NCI-H2107 treated with DMSO at 0.1 percent for 48 hours (cell line): ENCODE data around the gene CDC42SE2.
"Not testable (repeated sequence)": the region's sequence is repeated elsewhere in the genome, so short reads cannot be mapped to it uniquely, and the experiment has no call there.

Experiments
- DNase-seq: peaks from one replicate; lab custom pipeline; 2025; ENCODE audit not compliant: unreplicated experiment; lab: John Stamatoyannopoulos, UW

CDC42SE2 gene

GRCh38 chr5:131277875-131278740 is 14.3 kb downstream of the CDC42SE2 start:
- no peak for DNase-seq

GRCh38 chr5:131278741-131279124 is 14.9 kb downstream of the CDC42SE2 start:
- not testable (repeated sequence) for DNase-seq

- DNase-seq, result no peak
These were observed 15.4 kb downstream of the CDC42SE2 start for GRCh38 chr5:131279204-131279603.

GRCh38 chr5:131280417-131280816 is 16.6 kb downstream of the CDC42SE2 start:
- DNase-seq, result no peak

- no peak for DNase-seq
These were observed 17.4 kb downstream of the CDC42SE2 start for GRCh38 chr5:131281133-131281867.

GRCh38 chr5:131281868-131282234 is 18.0 kb downstream of the CDC42SE2 start:
- DNase-seq, result no peak

GRCh38 chr5:131282235-131282634 is 18.4 kb downstream of the CDC42SE2 start:
- no peak for DNase-seq

GRCh38 chr5:131285703-131286399 is 22.0 kb downstream of the CDC42SE2 start:
- no peak for DNase-seq

- DNase-seq, result no peak
These were observed 22.5 kb downstream of the CDC42SE2 start for GRCh38 chr5:131286400-131286715.

- DNase-seq, result no peak
These were observed 24.5 kb downstream of the CDC42SE2 start for GRCh38 chr5:131288328-131288727.

- no peak for DNase-seq
These were observed 25.9 kb downstream of the CDC42SE2 start for GRCh38 chr5:131289738-131290137.

GRCh38 chr5:131296213-131296672 is 32.4 kb downstream of the CDC42SE2 start:
- DNase-seq, result no peak

- DNase-seq, result no peak
These were observed 34.0 kb downstream of the CDC42SE2 start for GRCh38 chr5:131297886-131298285.

- DNase-seq, result no peak
These were observed 35.6 kb downstream of the CDC42SE2 start for GRCh38 chr5:131299465-131299864.

- DNase-seq, result no peak
These were observed 38.7 kb downstream of the CDC42SE2 start for GRCh38 chr5:131302506-131302905.

- no peak for DNase-seq
These were observed 39.7 kb downstream of the CDC42SE2 start for GRCh38 chr5:131303537-131303936.

- DNase-seq, result no peak
These were observed 40.6 kb downstream of the CDC42SE2 start for GRCh38 chr5:131304414-131304813.

GRCh38 chr5:131305138-131305689 is 41.4 kb downstream of the CDC42SE2 start:
- DNase-seq, result no peak

GRCh38 chr5:131305906-131306305 is 42.1 kb downstream of the CDC42SE2 start:
- no peak for DNase-seq

- not testable (repeated sequence) for DNase-seq
These were observed 48.5 kb downstream of the CDC42SE2 start for GRCh38 chr5:131312235-131312772.

GRCh38 chr5:131316026-131316425 is 52.2 kb downstream of the CDC42SE2 start:
- DNase-seq, result no peak
